ENCODE results near the gene SCAF8. TPM values are rescaled to one million over a fixed set of nuclear protein-coding genes. Genes with fewer than 3 reads are reported as not detected.

Gene SCAF8
- total RNA-seq, 4 donors from 2014 or later, result 33.8 to 49.3 (median 41.7) TPM

DNA sequence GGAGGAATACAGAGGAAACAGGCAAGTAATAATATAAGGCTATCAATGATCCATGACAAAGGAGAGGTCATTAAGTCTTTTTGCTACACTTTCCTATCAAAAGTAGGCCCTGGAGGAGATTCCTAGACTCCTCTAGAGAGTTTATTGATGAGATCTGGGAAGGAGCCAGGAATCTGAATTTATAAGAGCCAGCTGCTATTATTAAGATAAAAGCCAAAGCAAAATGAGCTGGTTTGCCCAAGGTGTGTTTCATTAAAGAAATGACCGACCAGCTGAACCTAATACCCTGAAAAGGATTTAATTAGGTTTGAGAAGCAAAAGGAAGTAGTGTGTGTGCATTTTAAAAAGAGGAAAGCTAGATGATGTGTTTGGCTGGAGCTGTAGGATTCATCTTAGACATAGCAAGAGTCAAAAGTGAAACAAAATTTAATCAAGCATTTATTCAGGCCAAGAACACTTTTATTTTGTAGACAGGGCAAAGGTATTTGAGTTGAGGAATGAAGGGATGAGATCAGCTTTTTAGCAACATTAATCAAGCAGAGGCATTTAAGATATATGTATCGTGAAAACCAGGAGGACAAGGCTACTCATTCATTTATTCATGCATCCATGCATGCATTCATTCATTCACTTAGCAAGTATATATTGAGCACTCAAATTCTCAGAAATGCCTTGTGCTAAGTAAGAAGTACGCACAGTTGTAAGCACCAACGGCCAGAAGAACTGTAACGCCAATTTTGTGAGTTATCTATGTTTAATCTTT, 43.5 kb upstream of the SCAF8 start:
- no peaks in the 10 kb centered on the region for H3K9me3 ChIP-seq
- in situ Hi-C loops (cut with MboI; ENCODE audit: low sequenced_read_pairs in 4 of 4), result no loop called here
- TF ChIP-seq, protein P1, sequence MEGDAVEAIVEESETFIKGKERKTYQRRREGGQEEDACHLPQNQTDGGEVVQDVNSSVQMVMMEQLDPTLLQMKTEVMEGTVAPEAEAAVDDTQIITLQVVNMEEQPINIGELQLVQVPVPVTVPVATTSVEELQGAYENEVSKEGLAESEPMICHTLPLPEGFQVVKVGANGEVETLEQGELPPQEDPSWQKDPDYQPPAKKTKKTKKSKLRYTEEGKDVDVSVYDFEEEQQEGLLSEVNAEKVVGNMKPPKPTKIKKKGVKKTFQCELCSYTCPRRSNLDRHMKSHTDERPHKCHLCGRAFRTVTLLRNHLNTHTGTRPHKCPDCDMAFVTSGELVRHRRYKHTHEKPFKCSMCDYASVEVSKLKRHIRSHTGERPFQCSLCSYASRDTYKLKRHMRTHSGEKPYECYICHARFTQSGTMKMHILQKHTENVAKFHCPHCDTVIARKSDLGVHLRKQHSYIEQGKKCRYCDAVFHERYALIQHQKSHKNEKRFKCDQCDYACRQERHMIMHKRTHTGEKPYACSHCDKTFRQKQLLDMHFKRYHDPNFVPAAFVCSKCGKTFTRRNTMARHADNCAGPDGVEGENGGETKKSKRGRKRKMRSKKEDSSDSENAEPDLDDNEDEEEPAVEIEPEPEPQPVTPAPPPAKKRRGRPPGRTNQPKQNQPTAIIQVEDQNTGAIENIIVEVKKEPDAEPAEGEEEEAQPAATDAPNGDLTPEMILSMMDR (IDR thresholded peaks at IDR 0.05 in 4 of 5, conservative IDR thresholded peaks at IDR 0.05 in 1 of 5), result no peak
- no peak for TF ChIP-seq POLR2A (IDR thresholded peaks at IDR 0.05)

DNA sequence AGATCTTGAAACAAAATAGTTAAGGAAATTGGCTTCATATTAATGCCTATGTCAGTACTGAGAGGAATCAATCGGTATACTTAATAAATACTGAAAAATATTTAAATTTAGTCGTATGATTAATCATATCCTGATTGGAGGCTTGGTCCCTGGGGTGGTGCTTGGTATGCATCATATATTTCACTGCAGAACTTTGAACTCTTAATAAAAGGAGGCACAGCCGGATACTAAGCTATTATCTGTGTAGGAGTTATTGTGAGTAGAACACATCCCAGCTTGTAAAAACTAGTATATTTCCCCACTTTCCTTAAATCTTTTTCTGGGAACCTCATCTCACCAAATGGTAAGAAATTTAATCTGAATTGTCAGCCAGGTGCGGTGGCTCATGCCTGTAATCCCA, 42.4 kb upstream of the SCAF8 start:
- in situ Hi-C loops (cut with MboI; ENCODE audit: low sequenced_read_pairs in 4 of 4) (no loop called here), intact Hi-C loops (cut with DNase I; ENCODE audit: low total_unique reads) (no loop called here)
- Histone ChIP-seq H3K27me3 (no peaks in the 10 kb centered on the region), H3K27ac (no peak overlapping the region), H3K4me3 (no peak overlapping the region), H3K4me1 (no peaks in the 10 kb centered on the region), H3K9me3 (no peaks in the 10 kb centered on the region), H3K36me3 (no peaks in the 10 kb centered on the region)
- DNase-seq (no peak), ATAC-seq (no peak)
- TF ChIP-seq, protein P1 (IDR thresholded peaks at IDR 0.05 in 4 of 5, conservative IDR thresholded peaks at IDR 0.05 in 1 of 5), result no peak
- no peak for TF ChIP-seq POLR2A (IDR thresholded peaks at IDR 0.05)

More for the DNA sequence above, 43.5 kb upstream of the SCAF8 start:
- Histone ChIP-seq H3K27ac (no peak overlapping the region), H3K4me1 (no peaks in the 10 kb centered on the region), H3K4me3 (no peak overlapping the region), H3K36me3 (no peaks in the 10 kb centered on the region), H3K27me3 (no peaks in the 10 kb centered on the region)
- DNase-seq (no peak), ATAC-seq (no peak)
- intact Hi-C loops (cut with DNase I; ENCODE audit: low total_unique reads), result no loop called here

DNA sequence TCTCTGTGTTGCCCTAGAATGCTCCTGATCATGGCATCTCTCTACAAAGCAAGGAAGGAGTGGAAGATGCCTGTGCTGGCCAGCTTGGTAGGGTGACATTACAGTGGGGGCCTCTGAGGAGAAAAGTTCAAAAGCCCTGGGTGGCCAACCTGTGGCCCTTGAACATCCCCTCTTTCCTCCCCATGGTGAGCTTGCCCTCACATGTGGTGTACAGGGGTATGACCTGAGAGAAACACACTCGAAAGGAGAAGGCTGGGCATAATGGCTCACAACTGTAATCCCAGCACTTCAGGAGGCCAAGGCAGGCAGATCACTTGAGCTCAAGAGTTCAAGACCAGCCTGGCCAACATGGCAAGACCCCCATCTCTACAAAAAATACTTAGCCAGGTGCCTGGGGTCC, 36.6 kb upstream of the SCAF8 start:
- in situ Hi-C loops (cut with MboI; ENCODE audit: low sequenced_read_pairs in 4 of 4) (no loop called here), intact Hi-C loops (cut with DNase I; ENCODE audit: low total_unique reads) (no loop called here)
- Histone ChIP-seq H3K9me3 (no peaks in the 10 kb centered on the region), H3K27me3 (no peaks in the 10 kb centered on the region), H3K4me3 (no peak overlapping the region), H3K4me1 (no peaks in the 10 kb centered on the region), H3K36me3 (no peaks in the 10 kb centered on the region), H3K27ac (no peak overlapping the region)
- TF ChIP-seq POLR2A (IDR thresholded peaks at IDR 0.05), result no peak
- TF ChIP-seq, protein P1 (IDR thresholded peaks at IDR 0.05 in 4 of 5, conservative IDR thresholded peaks at IDR 0.05 in 1 of 5), result no peak
- DNase-seq (no peak), ATAC-seq (no peak)

DNA sequence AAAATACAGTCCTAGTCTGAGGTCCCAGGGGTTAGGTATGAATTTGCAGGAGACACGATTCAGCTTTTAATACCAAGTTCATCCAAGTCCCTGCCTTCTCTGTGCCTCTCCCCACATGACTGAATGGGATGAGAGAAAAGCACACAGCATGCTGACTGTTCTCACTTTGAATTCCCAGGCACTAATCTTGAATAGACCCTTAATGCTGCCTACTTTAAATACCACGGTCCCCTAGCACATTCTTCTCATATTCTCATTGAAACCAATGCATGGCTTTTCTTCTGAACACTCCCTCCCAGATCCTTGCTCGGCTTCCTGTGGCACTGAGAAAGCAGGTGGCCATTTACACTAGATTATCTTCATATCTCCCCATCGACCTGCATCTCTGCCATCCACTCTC, 30.1 kb upstream of the SCAF8 start:
- no peaks in the 10 kb centered on the region for H3K4me1 ChIP-seq
- no peak overlapping the region for H3K4me3 ChIP-seq
- no peaks in the 10 kb centered on the region for H3K9me3 ChIP-seq
- no peak overlapping the region for H3K27ac ChIP-seq
- in situ Hi-C loops (cut with MboI; ENCODE audit: low sequenced_read_pairs in 4 of 4) (no loop called here), intact Hi-C loops (cut with DNase I; ENCODE audit: low total_unique reads) (no loop called here)
- ATAC-seq (no peak), DNase-seq (no peak)
- H3K27me3 ChIP-seq, result no peaks in the 10 kb centered on the region
- H3K36me3 ChIP-seq, result no peaks in the 10 kb centered on the region
- TF ChIP-seq POLR2A (IDR thresholded peaks at IDR 0.05), result no peak
- TF ChIP-seq, protein P1 (IDR thresholded peaks at IDR 0.05 in 4 of 5, conservative IDR thresholded peaks at IDR 0.05 in 1 of 5), result no peak

Measured in gastrocnemius medialis (tissue), 4 donors.